Putamen (tissue), 1 donor: ENCODE measurements around the gene ZNFX1.
"Not testable (repeated sequence)": the region's sequence is repeated elsewhere in the genome, so short reads cannot be mapped to it uniquely, and the experiment has no call there.

Source experiments
- DNase-seq: peaks from one replicate; pipeline ENCODE4 v3.0.0-alpha.2; 2016; ENCODE audit warnings: low spot score

The ZNFX1 gene

DNA sequence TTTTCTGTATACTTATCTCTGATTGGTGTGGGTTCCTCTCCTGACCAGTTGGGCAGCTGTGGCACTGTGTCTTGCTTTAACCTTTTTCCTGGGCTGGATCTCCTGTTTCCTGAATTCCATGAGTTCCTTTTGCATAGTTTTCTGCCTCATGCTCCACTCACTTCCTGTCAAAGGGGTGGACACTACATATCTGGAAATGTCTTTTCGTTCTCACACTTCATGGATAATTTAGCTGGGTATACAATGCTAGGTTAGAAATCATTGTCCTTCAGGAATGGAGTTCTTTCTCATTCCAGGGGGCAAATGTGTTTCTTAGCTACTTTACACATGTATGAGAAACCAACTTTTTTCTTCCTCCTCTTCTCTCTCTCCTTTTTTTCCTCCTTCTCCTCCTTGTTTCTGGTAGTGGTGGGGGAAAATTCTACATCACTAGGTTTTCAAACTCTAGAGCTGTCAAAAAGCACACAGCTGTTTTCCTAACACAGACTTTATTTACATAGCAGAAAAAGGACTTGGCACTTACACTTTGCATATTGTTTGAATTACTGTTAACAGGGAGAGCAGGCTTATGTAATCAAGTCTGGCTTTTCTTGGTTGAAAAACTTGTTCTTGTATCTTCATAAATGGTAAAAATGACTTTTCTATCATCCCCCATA, 67.6 kb downstream of the ZNFX1 start:
- DNase-seq = no peak

GRCh38 chr20:49207076-49207475, 70.8 kb downstream of the ZNFX1 start:
- no peak for DNase-seq

DNA sequence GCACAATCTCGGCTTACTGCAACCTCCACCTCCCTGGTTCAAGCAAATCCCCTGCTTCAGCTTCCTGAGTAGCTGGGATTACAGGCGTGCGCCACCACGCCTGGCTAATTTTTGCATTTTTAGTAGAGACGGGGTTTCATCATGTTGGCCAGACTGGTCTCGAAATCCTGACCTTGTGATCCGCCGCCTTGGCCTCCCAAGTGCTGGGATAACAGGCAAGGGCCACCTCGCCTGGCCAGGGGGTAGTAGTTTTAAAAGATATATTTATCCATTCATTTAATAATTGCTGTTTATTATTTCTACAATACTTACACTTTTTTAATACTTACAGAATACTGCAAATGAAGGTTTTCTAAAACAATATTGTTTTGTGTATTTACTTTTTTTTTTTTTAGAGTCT, 74.1 kb downstream of the ZNFX1 start:
- DNase-seq = no peak

DNA sequence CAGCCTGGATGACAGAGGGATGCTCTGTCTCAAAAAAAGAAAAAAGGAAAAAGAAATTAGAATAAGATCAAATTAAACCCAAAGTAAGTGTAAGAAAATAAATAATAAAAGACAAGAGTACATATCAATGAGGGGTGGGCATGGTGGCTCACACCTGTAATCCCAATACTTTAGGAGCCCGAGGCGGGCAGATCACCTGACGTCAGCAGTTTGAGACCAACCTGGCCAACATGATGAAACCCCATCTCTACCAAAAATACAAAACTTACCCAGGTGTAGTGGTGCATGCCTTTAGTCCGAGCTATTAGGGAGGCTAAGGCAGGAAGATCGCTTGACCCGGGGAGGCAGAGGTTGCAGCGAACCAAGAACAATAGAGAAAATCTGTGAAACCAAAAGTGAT, 74.8 kb downstream of the ZNFX1 start:
- no peak for DNase-seq

DNA sequence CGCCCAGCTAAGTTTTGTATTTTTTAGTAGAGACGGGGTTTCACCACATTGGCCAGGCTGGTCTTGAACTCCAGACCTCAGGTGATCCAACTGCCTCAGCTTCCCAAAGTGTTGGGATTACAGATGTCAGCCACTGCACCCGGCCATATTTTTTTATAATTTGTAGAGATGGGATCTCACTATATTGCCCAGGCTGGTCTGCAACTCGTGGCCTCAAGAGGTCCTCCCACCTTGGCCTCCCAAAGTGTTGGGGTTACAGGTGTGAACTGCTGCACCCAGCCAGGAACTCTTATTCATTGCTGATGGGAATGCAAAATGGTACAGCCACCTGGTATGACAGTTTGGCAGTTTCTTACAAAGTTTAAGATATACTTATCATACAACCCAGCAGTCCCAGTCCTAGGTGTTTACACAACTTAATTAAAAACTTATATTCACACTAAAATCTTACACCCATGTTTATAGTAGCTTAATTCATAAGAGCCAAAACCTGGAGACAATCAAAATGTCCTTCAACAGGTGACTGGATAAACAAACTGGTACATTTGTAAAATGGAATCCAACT, 78.0 kb downstream of the ZNFX1 start:
- DNase-seq = no peak

GRCh38 chr20:49192944-49193518, 84.8 kb downstream of the ZNFX1 start:
- not testable (repeated sequence) for DNase-seq
